ENCODE measurements around the gene AGXT2.
A peak's percentile ranks its signal among the peaks of the same experiment; 100 is the strongest.

Gene AGXT2

DNA sequence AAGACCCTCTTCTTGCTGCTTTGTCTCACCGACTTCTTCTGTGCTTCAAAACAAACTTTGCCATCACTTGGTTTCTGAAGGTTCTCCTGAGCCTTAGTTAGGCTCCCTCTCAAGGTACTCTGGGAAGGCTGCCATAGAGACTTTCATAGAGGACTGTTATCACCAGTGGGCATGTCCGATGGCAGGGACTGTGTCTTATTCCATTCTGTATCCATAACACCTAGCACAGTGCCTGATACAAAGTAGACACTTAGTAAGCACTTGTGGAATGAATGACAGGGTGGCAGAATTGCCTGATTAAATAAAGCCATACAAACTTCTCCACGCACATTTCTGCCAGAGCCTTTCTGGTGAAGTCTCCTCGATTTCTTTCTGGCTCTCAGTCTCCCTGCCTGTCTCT is 32.7 kb downstream of the AGXT2 start:
- TF ChIP-seq, protein P1, sequence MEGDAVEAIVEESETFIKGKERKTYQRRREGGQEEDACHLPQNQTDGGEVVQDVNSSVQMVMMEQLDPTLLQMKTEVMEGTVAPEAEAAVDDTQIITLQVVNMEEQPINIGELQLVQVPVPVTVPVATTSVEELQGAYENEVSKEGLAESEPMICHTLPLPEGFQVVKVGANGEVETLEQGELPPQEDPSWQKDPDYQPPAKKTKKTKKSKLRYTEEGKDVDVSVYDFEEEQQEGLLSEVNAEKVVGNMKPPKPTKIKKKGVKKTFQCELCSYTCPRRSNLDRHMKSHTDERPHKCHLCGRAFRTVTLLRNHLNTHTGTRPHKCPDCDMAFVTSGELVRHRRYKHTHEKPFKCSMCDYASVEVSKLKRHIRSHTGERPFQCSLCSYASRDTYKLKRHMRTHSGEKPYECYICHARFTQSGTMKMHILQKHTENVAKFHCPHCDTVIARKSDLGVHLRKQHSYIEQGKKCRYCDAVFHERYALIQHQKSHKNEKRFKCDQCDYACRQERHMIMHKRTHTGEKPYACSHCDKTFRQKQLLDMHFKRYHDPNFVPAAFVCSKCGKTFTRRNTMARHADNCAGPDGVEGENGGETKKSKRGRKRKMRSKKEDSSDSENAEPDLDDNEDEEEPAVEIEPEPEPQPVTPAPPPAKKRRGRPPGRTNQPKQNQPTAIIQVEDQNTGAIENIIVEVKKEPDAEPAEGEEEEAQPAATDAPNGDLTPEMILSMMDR (IDR thresholded peaks at IDR 0.05; ENCODE audit: low read depth, low read length) = no peak
- TF ChIP-seq MAX (IDR thresholded peaks at IDR 0.05; ENCODE audit: low read depth, low read length) (no peak), MYC (IDR thresholded peaks at IDR 0.05; ENCODE audit: low read depth, low read length) (no peak), POLR2A (IDR thresholded peaks at IDR 0.05; ENCODE audit: extremely low read depth, insufficient read length) (no peak)
- DNase-seq (ENCODE audit: low read depth) = no peak
- no peak overlapping the region for H3K4me3 ChIP-seq (ENCODE audit: low read depth, low read length)

- no peak overlapping the region for H3K4me3 ChIP-seq (ENCODE audit: low read depth, low read length)
- TF ChIP-seq, protein P1 (IDR thresholded peaks at IDR 0.05; ENCODE audit: low read depth, low read length) = no peak
- TF ChIP-seq MYC (IDR thresholded peaks at IDR 0.05; ENCODE audit: low read depth, low read length) = no peak
- no peak for TF ChIP-seq MAX (IDR thresholded peaks at IDR 0.05; ENCODE audit: low read depth, low read length)
- no peak for TF ChIP-seq POLR2A (IDR thresholded peaks at IDR 0.05; ENCODE audit: extremely low read depth, insufficient read length)
- peak; percentile 3 for DNase-seq (ENCODE audit: low read depth)
Measured at GRCh38 chr5:35012796-35013195, 35.0 kb downstream of the AGXT2 start.

GRCh38 chr5:35012365-35012764 is 35.4 kb downstream of the AGXT2 start:
- DNase-seq (ENCODE audit: low read depth) = no peak
- H3K4me3 ChIP-seq (ENCODE audit: low read depth, low read length) = no peak overlapping the region
- TF ChIP-seq, protein P1 (IDR thresholded peaks at IDR 0.05; ENCODE audit: low read depth, low read length) = no peak
- TF ChIP-seq MYC (IDR thresholded peaks at IDR 0.05; ENCODE audit: low read depth, low read length) = no peak
- no peak for TF ChIP-seq MAX (IDR thresholded peaks at IDR 0.05; ENCODE audit: low read depth, low read length)
- no peak for TF ChIP-seq POLR2A (IDR thresholded peaks at IDR 0.05; ENCODE audit: extremely low read depth, insufficient read length)

DNA sequence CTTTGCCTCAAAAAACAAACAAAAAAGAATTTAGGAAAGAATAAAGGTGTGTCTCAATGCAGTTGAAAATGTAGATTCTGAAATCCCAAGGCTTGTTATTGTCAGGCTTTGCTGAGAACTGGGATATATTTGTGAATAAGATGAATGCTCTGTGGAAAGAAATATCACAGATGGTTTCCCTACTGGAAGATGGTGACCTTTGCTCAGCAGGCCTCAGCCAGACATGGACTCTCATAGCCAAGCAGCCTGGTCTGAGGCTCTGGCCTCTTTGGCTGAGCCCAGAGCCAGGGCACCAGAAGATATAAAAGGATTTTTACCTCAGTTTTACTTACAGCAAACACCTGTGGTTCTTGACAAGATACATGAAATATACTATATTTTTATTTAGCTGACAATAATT is 37.1 kb downstream of the AGXT2 start:
- no peak for DNase-seq (ENCODE audit: low read depth)
- H3K4me3 ChIP-seq (ENCODE audit: low read depth, low read length) = no peak overlapping the region
- TF ChIP-seq, protein P1 (IDR thresholded peaks at IDR 0.05; ENCODE audit: low read depth, low read length) = no peak
- TF ChIP-seq MAX (IDR thresholded peaks at IDR 0.05; ENCODE audit: low read depth, low read length) (no peak), POLR2A (IDR thresholded peaks at IDR 0.05; ENCODE audit: extremely low read depth, insufficient read length) (no peak), MYC (IDR thresholded peaks at IDR 0.05; ENCODE audit: low read depth, low read length) (no peak)

DNA sequence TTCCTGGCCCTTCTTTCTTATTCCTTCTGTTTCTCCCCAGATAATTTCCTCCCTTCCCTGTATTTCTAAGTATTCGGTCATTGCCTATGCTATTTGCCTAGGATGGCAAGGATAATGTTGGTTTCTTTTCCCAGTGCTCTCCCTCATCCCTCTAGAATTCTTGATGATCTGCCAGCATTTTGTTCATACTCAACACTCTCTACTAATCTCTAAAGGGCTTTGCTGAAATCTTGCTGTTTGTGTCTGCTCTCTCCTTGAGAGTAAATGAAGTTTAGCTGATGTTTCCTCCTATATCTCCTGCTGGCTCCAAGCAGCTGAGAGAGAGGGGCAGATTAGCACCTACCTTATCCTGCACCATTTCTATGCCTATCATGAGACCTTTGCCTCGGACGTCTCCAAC is 38.1 kb downstream of the AGXT2 start:
- no peak for DNase-seq (ENCODE audit: low read depth)
- TF ChIP-seq MAX (IDR thresholded peaks at IDR 0.05; ENCODE audit: low read depth, low read length) (no peak), MYC (IDR thresholded peaks at IDR 0.05; ENCODE audit: low read depth, low read length) (no peak), POLR2A (IDR thresholded peaks at IDR 0.05; ENCODE audit: extremely low read depth, insufficient read length) (no peak)
- TF ChIP-seq, protein P1 (IDR thresholded peaks at IDR 0.05; ENCODE audit: low read depth, low read length) = no peak
- H3K4me3 ChIP-seq (ENCODE audit: low read depth, low read length) = no peak overlapping the region

DNA sequence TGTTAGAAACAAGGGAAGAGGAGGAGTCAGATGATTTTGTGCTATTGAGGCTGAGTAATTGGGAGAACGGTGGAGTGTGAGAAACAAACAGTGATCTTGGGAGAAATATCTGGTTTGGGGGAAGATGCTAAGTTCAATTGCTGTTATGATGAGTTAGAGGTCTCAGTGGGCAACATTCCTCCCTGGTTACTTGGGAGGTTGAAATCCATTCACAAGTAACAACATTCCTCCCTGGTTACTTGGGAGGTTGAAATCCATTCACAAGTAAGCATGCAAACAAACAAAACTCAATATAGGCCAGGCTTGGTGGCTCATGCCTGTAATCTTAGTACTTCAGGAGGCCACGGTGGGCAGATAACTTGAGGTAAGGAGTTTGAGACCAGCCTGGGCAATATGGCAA is 38.7 kb downstream of the AGXT2 start:
- no peak for DNase-seq (ENCODE audit: low read depth)

More for the DNA sequence above, 38.7 kb downstream of the AGXT2 start:
- TF ChIP-seq, protein P1 (IDR thresholded peaks at IDR 0.05; ENCODE audit: low read depth, low read length) = no peak
- TF ChIP-seq POLR2A (IDR thresholded peaks at IDR 0.05; ENCODE audit: extremely low read depth, insufficient read length) (no peak), MYC (IDR thresholded peaks at IDR 0.05; ENCODE audit: low read depth, low read length) (no peak), MAX (IDR thresholded peaks at IDR 0.05; ENCODE audit: low read depth, low read length) (no peak)
- no peak overlapping the region for H3K4me3 ChIP-seq (ENCODE audit: low read depth, low read length)
